Parathyroid adenoma (tissue), 2 donors: Measurements from ENCODE around the gene FHL3.
"Not testable (repeated sequence)": the region's sequence is repeated elsewhere in the genome, so short reads cannot be mapped to it uniquely, and the experiment has no call there.

Experiments used
- H2AFZ ChIP-seq: fragments of 300-600 bp; sonication (generic); one replicate; pipeline ENCODE4 v1.7.0; 2017; ENCODE audit warnings: antibody characterized with exemption, mild to moderate bottlenecking
- H3K27ac ChIP-seq: fragments of 300-600 bp; sonication (generic); one replicate; pipeline ENCODE4 v1.7.0; 2017
- H3K27me3 ChIP-seq: fragments of 300-600 bp; sonication (generic); one replicate; pipeline ENCODE4 v1.7.0; 2017; ENCODE audit warnings: low read length; ENCODE audit not compliant: control insufficient read depth, insufficient read depth
- H3K36me3 ChIP-seq: fragments of 300-600 bp; sonication (generic); one replicate; pipeline ENCODE4 v1.7.0; 2017; ENCODE audit warnings: low read length; ENCODE audit not compliant: control insufficient read depth, insufficient read depth
- H3K4me1 ChIP-seq: fragments of 300-600 bp; sonication (generic); one replicate; pipeline ENCODE4 v1.7.0; 2017; ENCODE audit warnings: control low read depth
- H3K4me2 ChIP-seq: fragments of 300-600 bp; sonication (generic); one replicate; pipeline ENCODE4 v1.7.0; 2017; ENCODE audit warnings: low read length
- H3K4me3 ChIP-seq: fragments of 300-600 bp; sonication (generic); one replicate; pipeline ENCODE4 v1.7.0; 2017; ENCODE audit warnings: low read depth, low read length
- H3K79me2 ChIP-seq: fragments of 300-600 bp; sonication (generic); one replicate; pipeline ENCODE4 v1.7.0; 2017; ENCODE audit warnings: control low read depth
- H3K9ac ChIP-seq: fragments of 300-600 bp; sonication (generic); one replicate; pipeline ENCODE4 v1.7.0; 2017; ENCODE audit warnings: mild to moderate bottlenecking
- H3K9me3 ChIP-seq: fragments of 300-600 bp; sonication (generic); one replicate; pipeline ENCODE4 v1.7.0; 2017; ENCODE audit warnings: low read length; ENCODE audit not compliant: control insufficient read depth
- TF ChIP-seq, protein P1 (sequence below): fragments of 300-600 bp; sonication (generic); IDR thresholded peaks from one replicate; pipeline ENCODE4 v1.7.0; 2017; ENCODE audit warnings: antibody characterized with exemption, mild to moderate bottlenecking
- donor health status: primary hyperparathyroidism.

FHL3 gene

DNA sequence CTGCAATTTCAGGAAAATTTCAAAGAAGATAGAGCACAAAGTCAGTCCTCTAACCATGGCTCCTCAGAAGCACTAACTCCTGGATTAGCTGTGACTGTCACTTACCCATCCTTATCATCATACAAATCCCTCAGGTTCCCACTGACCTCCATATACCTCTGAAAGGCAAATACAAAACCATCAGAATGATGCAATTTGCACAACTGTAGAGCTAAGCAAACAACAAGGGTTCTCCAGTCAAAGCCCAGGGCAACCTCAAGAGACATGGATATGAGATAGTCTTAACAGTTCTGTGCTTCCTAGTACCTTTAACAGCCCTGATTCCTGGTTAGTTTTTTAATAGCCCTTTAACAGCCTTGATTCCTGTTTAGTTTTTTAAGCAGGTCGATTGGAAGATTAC lies 17.6 kb downstream of the FHL3 start:
- Histone ChIP-seq H3K27ac (no peak overlapping the region), H3K9ac (no peak overlapping the region), H3K4me3 (no peak overlapping the region), H3K27me3 (no peaks in the 10 kb centered on the region), H3K79me2 (no peaks in the 10 kb centered on the region), H3K36me3 (no peaks in the 10 kb centered on the region), H3K4me1 (no peaks in the 10 kb centered on the region), H2AFZ (no peak overlapping the region), H3K4me2 (no peak overlapping the region), H3K9me3 (no peaks in the 10 kb centered on the region)
- TF ChIP-seq, protein P1, sequence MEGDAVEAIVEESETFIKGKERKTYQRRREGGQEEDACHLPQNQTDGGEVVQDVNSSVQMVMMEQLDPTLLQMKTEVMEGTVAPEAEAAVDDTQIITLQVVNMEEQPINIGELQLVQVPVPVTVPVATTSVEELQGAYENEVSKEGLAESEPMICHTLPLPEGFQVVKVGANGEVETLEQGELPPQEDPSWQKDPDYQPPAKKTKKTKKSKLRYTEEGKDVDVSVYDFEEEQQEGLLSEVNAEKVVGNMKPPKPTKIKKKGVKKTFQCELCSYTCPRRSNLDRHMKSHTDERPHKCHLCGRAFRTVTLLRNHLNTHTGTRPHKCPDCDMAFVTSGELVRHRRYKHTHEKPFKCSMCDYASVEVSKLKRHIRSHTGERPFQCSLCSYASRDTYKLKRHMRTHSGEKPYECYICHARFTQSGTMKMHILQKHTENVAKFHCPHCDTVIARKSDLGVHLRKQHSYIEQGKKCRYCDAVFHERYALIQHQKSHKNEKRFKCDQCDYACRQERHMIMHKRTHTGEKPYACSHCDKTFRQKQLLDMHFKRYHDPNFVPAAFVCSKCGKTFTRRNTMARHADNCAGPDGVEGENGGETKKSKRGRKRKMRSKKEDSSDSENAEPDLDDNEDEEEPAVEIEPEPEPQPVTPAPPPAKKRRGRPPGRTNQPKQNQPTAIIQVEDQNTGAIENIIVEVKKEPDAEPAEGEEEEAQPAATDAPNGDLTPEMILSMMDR = no peak

DNA sequence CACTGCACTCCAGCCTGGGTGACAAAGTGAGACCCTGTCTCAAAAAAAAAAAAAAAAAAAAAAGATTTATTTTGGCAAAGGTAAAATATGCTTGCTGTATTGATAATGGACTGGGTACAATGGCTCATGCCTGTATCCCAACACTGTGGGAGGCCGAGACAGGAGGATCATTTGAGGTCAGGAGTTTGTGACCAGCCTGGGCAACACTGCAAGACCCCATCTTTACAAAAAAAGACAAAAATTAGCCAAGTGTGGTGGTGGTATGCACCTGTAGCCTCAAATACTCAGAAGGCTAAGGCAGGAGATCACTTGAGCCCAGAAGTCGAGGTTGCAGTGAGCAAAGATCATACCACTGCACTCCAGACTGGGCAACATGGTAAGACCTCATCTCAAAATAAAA lies 21.8 kb downstream of the FHL3 start:
- Histone ChIP-seq H3K27me3 (no peaks in the 10 kb centered on the region), H3K79me2 (no peaks in the 10 kb centered on the region), H3K4me1 (no peaks in the 10 kb centered on the region), H2AFZ (no peak overlapping the region), H3K36me3 (no peaks in the 10 kb centered on the region), H3K4me2 (no peak overlapping the region), H3K9me3 (no peaks in the 10 kb centered on the region), H3K27ac (no peak overlapping the region), H3K9ac (no peak overlapping the region), H3K4me3 (no peak overlapping the region)
- TF ChIP-seq, protein P1 = no peak

DNA sequence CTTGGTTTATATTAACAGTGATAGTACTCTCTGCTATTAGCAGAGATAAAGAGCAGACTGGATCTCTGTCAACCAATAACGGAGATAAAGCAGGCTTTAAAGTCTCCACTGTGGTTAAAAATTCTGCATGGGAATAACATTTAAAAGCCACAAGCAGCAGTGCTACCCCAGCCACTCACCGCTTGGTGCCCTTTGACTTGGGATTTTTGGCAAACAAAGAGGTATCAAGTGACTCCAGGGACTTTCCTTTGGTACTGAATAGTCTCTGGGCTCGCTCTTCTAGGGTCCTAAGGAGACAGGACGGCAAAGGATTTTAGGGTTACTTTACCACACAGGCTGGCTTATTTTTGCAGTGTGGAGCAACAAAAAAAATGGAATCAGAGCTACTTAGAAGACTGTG lies 26.8 kb downstream of the FHL3 start:
- no peak overlapping the region for H3K27ac ChIP-seq
- H3K4me2 ChIP-seq = no peak overlapping the region
- no peaks in the 10 kb centered on the region for H3K36me3 ChIP-seq
- no peak overlapping the region for H3K9ac ChIP-seq
- no peak overlapping the region for H3K4me3 ChIP-seq
- no peaks in the 10 kb centered on the region for H3K9me3 ChIP-seq
- H3K27me3 ChIP-seq = no peaks in the 10 kb centered on the region
- H3K4me1 ChIP-seq = no peaks in the 10 kb centered on the region
- no peaks in the 10 kb centered on the region for H3K79me2 ChIP-seq
- TF ChIP-seq, protein P1 = no peak
- H2AFZ ChIP-seq = no peak overlapping the region

DNA sequence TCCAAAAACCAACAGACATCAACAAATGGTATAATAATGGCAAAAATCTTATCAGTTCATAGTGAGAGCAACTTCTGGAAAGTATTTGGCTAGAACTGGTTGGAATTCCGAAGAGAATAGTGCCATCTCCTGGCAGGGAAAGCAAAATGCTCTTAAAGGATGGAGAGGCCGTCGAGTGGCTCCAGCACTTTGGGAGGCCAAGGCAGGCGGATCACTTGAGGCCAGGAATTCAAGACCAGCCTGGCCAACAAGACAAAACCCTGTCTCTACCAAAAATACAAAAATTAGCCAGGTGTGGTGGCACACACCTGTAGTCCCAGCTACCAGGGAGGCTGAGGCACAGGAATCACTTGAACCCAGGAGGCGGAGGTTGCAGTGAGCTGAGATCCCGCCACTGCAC lies 30.2 kb downstream of the FHL3 start:
- not testable (repeated sequence) for H3K4me3 ChIP-seq, H3K36me3 ChIP-seq, H3K79me2 ChIP-seq, H3K9me3 ChIP-seq, H3K4me1 ChIP-seq, H3K9ac ChIP-seq, H3K27ac ChIP-seq, H3K27me3 ChIP-seq, H2AFZ ChIP-seq, H3K4me2 ChIP-seq
- TF ChIP-seq, protein P1 = peak; percentile 21

DNA sequence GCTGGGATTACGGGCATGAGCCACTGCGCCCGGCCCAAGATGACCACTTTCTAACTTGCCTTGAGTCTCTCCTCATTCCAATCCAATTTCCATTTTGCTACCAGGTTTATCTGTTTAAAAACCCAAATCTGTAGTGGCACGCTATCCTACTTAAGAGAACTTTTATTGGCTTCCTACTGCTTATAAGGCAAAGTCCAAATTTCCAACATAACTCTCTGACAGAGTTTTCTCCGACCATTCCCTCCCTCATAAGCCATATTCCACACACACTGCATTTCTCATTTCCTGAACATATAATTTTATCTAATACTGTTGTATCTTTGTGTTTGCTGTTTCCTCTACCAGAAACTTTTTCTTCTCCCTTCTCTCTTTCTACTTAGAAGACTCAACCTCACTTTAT lies 30.7 kb downstream of the FHL3 start:
- Histone ChIP-seq H3K27ac (no peak overlapping the region), H2AFZ (no peak overlapping the region), H3K4me1 (no peaks in the 10 kb centered on the region), H3K9ac (no peak overlapping the region), H3K79me2 (no peaks in the 10 kb centered on the region), H3K27me3 (no peaks in the 10 kb centered on the region), H3K4me2 (no peak overlapping the region), H3K36me3 (no peaks in the 10 kb centered on the region), H3K4me3 (no peak overlapping the region), H3K9me3 (no peaks in the 10 kb centered on the region)
- TF ChIP-seq, protein P1 = no peak

DNA sequence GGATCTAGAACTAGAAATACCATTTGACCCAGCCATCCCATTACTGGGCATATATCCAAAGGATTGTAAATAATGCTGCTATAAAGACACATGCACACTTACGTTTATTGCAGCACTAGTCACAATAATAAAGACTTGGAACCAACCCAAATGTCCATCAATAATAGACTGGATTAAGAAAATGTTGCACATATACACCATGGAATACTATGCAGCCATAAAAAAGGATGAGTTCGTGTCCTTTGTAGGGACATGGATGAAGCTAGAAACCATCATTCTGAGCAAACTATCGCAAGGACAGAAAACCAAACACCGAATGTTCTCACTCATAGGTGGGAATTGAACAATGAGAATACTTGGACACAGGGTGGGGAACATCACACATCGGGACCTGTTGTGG lies 31.6 kb downstream of the FHL3 start:
- H3K27ac ChIP-seq, H3K9ac ChIP-seq, H3K36me3 ChIP-seq, H3K4me1 ChIP-seq, H3K4me3 ChIP-seq, H3K4me2 ChIP-seq, H3K27me3 ChIP-seq, H3K9me3 ChIP-seq, H2AFZ ChIP-seq, H3K79me2 ChIP-seq: not testable (repeated sequence)
